ENCODE results near the gene COL6A3. TPM values are rescaled to one million over a fixed set of nuclear protein-coding genes. Genes with fewer than 3 reads are reported as not detected.

The COL6A3 gene
- total RNA-seq, 1 experiment from 2014 or later, result 0.81 TPM

DNA sequence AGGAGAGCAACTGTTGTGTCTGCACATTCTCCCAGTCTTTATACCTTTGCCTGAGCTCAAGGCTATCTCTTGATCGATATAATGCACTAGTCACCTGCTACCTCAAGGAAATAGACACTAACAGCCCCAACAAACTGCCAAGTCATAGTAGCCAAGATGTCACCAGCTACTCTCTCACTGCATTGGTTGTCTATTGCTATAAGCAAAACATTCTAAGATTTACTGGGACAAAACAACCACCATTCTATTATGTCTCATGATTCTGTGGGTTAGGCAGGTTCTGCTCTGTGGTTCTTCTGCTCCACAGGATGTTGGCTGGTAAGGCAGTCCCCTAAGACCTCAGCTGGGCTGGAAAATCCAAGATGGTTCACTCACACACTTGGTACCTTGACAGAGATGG, 44.6 kb upstream of the COL6A3 start:
- Histone ChIP-seq H3K9me3 (ENCODE audit: control insufficient read depth, low read depth, low read length) (no peaks in the 10 kb centered on the region), H4K8ac (replicated peaks; ENCODE audit: insufficient read length, low read depth, low read length) (no peak overlapping the region), H2BK15ac (ENCODE audit: low read depth, low read length) (no peak overlapping the region), H3K27me3 (ENCODE audit: insufficient read depth, low read length) (no peaks in the 10 kb centered on the region), H4K5ac (ENCODE audit: insufficient read length, low read depth, low read length) (no peak overlapping the region), H3K9ac (ENCODE audit: extremely low read depth, insufficient read length, low read length) (no peak overlapping the region), H3T11ph (ENCODE audit: low read length) (no peak overlapping the region), H3K23me2 (ENCODE audit: insufficient read length, low read depth, low read length, poor library complexity, severe bottlenecking) (no peaks in the 10 kb centered on the region), H3K79me1 (ENCODE audit: insufficient read depth, low read depth, low read length, poor library complexity, severe bottlenecking) (no peaks in the 10 kb centered on the region), H2BK120ac (ENCODE audit: low read depth, low read length, poor library complexity, severe bottlenecking) (no peak overlapping the region), H2AK5ac (ENCODE audit: insufficient read length, low read length) (no peak overlapping the region), H3K4me2 (ENCODE audit: insufficient read depth, insufficient read length, low read length) (no peak overlapping the region), H3K14ac (ENCODE audit: insufficient read depth, low read length) (no peak overlapping the region), H2BK12ac (ENCODE audit: insufficient read length, low read depth, low read length) (no peak overlapping the region), H3K27ac (ENCODE audit: insufficient read length, low read depth, low read length) (no peak overlapping the region), H2AFZ (ENCODE audit: low read length) (no peak overlapping the region), H3K4ac (ENCODE audit: low read depth, low read length) (no peak overlapping the region), H3K23ac (ENCODE audit: insufficient read length, low read depth, low read length) (no peak overlapping the region), H4K91ac (ENCODE audit: insufficient read length, low read depth, low read length) (no peak overlapping the region), H3K56ac (ENCODE audit: insufficient read length, low read depth, low read length) (no peak overlapping the region), H2BK20ac (ENCODE audit: low read depth, low read length, poor library complexity, severe bottlenecking) (no peak overlapping the region), H3K79me2 (ENCODE audit: insufficient read depth, low read length) (no peaks in the 10 kb centered on the region), H2BK5ac (ENCODE audit: insufficient read length, low read length) (no peak overlapping the region), H4K20me1 (ENCODE audit: control insufficient read depth, insufficient read depth, insufficient read length) (no peaks in the 10 kb centered on the region), H3K4me1 (ENCODE audit: insufficient read depth, low read length) (no peaks in the 10 kb centered on the region), H3K18ac (ENCODE audit: insufficient read length, low read depth, low read length) (no peak overlapping the region)
- no peaks in the 10 kb centered on the region for H3K36me3 Mint-ChIP-seq (ENCODE audit: insufficient read depth in 1 of 3, low read depth in 3 of 3)
- no peak overlapping the region for H3K4me3 Mint-ChIP-seq
- WGBS (ENCODE audit: extremely low coverage, insufficient read length, low lambda C conversion rate), result no CpG with 5 or more reads among the region's 1 CpG
- H3K27me3 Mint-ChIP-seq (ENCODE audit: low read depth), result peaks cover 36% of the 10 kb centered on the region
- H3K9me3 Mint-ChIP-seq, result peaks cover 3 to 11% of the 10 kb centered on the region in 2 experiments; a peak in 4 of 5 replicates
- DNase-seq, result no peak
- H3K4me1 Mint-ChIP-seq, result no peaks in the 10 kb centered on the region
- TF ChIP-seq, protein P1, sequence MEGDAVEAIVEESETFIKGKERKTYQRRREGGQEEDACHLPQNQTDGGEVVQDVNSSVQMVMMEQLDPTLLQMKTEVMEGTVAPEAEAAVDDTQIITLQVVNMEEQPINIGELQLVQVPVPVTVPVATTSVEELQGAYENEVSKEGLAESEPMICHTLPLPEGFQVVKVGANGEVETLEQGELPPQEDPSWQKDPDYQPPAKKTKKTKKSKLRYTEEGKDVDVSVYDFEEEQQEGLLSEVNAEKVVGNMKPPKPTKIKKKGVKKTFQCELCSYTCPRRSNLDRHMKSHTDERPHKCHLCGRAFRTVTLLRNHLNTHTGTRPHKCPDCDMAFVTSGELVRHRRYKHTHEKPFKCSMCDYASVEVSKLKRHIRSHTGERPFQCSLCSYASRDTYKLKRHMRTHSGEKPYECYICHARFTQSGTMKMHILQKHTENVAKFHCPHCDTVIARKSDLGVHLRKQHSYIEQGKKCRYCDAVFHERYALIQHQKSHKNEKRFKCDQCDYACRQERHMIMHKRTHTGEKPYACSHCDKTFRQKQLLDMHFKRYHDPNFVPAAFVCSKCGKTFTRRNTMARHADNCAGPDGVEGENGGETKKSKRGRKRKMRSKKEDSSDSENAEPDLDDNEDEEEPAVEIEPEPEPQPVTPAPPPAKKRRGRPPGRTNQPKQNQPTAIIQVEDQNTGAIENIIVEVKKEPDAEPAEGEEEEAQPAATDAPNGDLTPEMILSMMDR (conservative IDR thresholded peaks at IDR 0.05), result no peak
- no peak overlapping the region for H3K27ac Mint-ChIP-seq

Measured in H9 (cell line).